ENCODE results near the gene PRDX6.
"Not testable (repeated sequence)": the region's sequence is repeated elsewhere in the genome, so short reads cannot be mapped to it uniquely, and the experiment has no call there.

Gene PRDX6

GRCh38 chr1:173477286-173478093, at the start of gene PRDX6:
PRDX6 (plus strand) TSS chr1:173477335; CDS start chr1:173477398, 63 bp downstream.
- DNase-seq (ENCODE audit: low read depth), result peak; percentile 57

GRCh38 chr1:173429471-173430402, 47.4 kb upstream of the PRDX6 start:
- peak; percentile 95 for DNase-seq (ENCODE audit: low read depth)

- no peak for DNase-seq (ENCODE audit: low read depth)
These were observed 46.3 kb upstream of the PRDX6 start for GRCh38 chr1:173430677-173431303.

GRCh38 chr1:173431304-173432045, 45.7 kb upstream of the PRDX6 start:
- peak; percentile 80 for DNase-seq (ENCODE audit: low read depth)

GRCh38 chr1:173432331-173432730, 44.8 kb upstream of the PRDX6 start:
- DNase-seq (ENCODE audit: low read depth), result no peak

GRCh38 chr1:173433751-173434326, 43.3 kb upstream of the PRDX6 start:
- DNase-seq (ENCODE audit: low read depth), result peak; percentile 23

- no peak for DNase-seq (ENCODE audit: low read depth)
These were observed 40.2 kb upstream of the PRDX6 start for GRCh38 chr1:173436841-173437428.

- no peak for DNase-seq (ENCODE audit: low read depth)
These were observed 38.5 kb upstream of the PRDX6 start for GRCh38 chr1:173438675-173439074.

GRCh38 chr1:173440430-173440829, 36.7 kb upstream of the PRDX6 start:
- DNase-seq (ENCODE audit: low read depth), result no peak

GRCh38 chr1:173444757-173445156, 32.4 kb upstream of the PRDX6 start:
- no peak for DNase-seq (ENCODE audit: low read depth)

GRCh38 chr1:173445164-173445563, 32.0 kb upstream of the PRDX6 start:
- no peak for DNase-seq (ENCODE audit: low read depth)

- no peak for DNase-seq (ENCODE audit: low read depth)
These were observed 31.5 kb upstream of the PRDX6 start for GRCh38 chr1:173445656-173446055.

- no peak for DNase-seq (ENCODE audit: low read depth)
These were observed 29.9 kb upstream of the PRDX6 start for GRCh38 chr1:173447224-173447623.

- no peak for DNase-seq (ENCODE audit: low read depth)
These were observed 28.2 kb upstream of the PRDX6 start for GRCh38 chr1:173448945-173449344.

GRCh38 chr1:173451981-173452380, 25.2 kb upstream of the PRDX6 start:
- DNase-seq (ENCODE audit: low read depth), result peak; percentile 26

- DNase-seq (ENCODE audit: low read depth), result no peak
These were observed 23.2 kb upstream of the PRDX6 start for GRCh38 chr1:173453982-173454381.

GRCh38 chr1:173454966-173455524, 22.1 kb upstream of the PRDX6 start:
- DNase-seq (ENCODE audit: low read depth), result no peak

GRCh38 chr1:173459885-173460284, 17.2 kb upstream of the PRDX6 start:
- DNase-seq (ENCODE audit: low read depth), result no peak

- DNase-seq (ENCODE audit: low read depth), result not testable (repeated sequence)
These were observed 14.5 kb upstream of the PRDX6 start for GRCh38 chr1:173462666-173463065.

- DNase-seq (ENCODE audit: low read depth), result not testable (repeated sequence)
These were observed 12.9 kb upstream of the PRDX6 start for GRCh38 chr1:173464185-173464584.

- no peak for DNase-seq (ENCODE audit: low read depth)
These were observed 9.7 kb upstream of the PRDX6 start for GRCh38 chr1:173467426-173467825.

All from fibroblast of gingiva (primary cell).